NOMO-1 (cell line): ENCODE measurements around the gene KMT2E.

Source experiments
- DNase-seq, 2 experiments: peaks; one replicate each; lab custom pipeline; 2025; ENCODE audit not compliant: unreplicated experiment in 2 of 2; lab: John Stamatoyannopoulos, UW

Gene KMT2E

GRCh38 chr7:105156731-105157130 is 142.7 kb downstream of the KMT2E start:
- DNase-seq = no peak

- DNase-seq = no peak
Measured at GRCh38 chr7:105157278-105157677, 143.3 kb downstream of the KMT2E start.

- no peak for DNase-seq
Measured at GRCh38 chr7:105161366-105161765, 147.4 kb downstream of the KMT2E start.
